IMR-90 (cell line): ENCODE measurements around the gene CYTH4. TPM values are rescaled to one million over a fixed set of nuclear protein-coding genes. Genes with fewer than 3 reads are reported as not detected.

Source experiments
- ATAC-seq: fragments of 200-7000 bp; cut with Tn5 transposase; 2 replicates; pipeline ENCODE4 v1.9.1; 2020; ENCODE audit warnings: low read depth, mild to moderate bottlenecking, moderate library complexity
- BruUV-seq: library from RNA; stranded (reverse); fragments of 400-500 nt; replicated peaks from 2 replicates; lab custom pipeline; 2021; lab: Mats Ljungman, UMichigan
- CTCF ChIA-PET: fragments of 300-600 bp; formaldehyde crosslinking; extraction: SDS; loops from one replicate; lab custom pipeline; 2021; ENCODE audit warnings: antibody characterized with exemption; lab: Yijun Ruan, JAX
- POLR2A ChIA-PET: fragments of 300-600 bp; sonication (Branson Sonifier 250); formaldehyde crosslinking; loops from one replicate; lab custom pipeline; 2022; ENCODE audit warnings: antibody characterized with exemption; ENCODE audit not compliant: unreplicated experiment; lab: Charles Lee
- DNase-seq: peaks from one replicate; pipeline ENCODE4 v3.0.0; 2013
- H2AFZ ChIP-seq: replicated peaks from 2 replicates; pipeline ENCODE3; 2013; ENCODE audit warnings: low read length, mild to moderate bottlenecking; ENCODE audit not compliant: poor library complexity
- H2AK5ac ChIP-seq: 2 replicates; pipeline ENCODE4 v1.6.1; 2013; ENCODE audit warnings: low read depth, low read length, inconsistent platforms
- H2AK9ac ChIP-seq: replicated peaks from 2 replicates; pipeline ENCODE3; 2013; ENCODE audit warnings: mild to moderate bottlenecking, low read depth, low read length, moderate library complexity; ENCODE audit not compliant: poor library complexity
- H2BK120ac ChIP-seq: 2 replicates; pipeline ENCODE4 v1.6.1; 2013; ENCODE audit warnings: low read depth, low read length, inconsistent platforms
- H2BK15ac ChIP-seq: 3 replicates; pipeline ENCODE4 v1.6.1; 2013; ENCODE audit warnings: low read depth, low read length, inconsistent platforms
- H2BK20ac ChIP-seq: 2 replicates; pipeline ENCODE4 v1.6.1; 2013; ENCODE audit warnings: low read depth, mild to moderate bottlenecking, inconsistent platforms, low read length, moderate library complexity
- H2BK5ac ChIP-seq: 2 replicates; pipeline ENCODE4 v1.6.1; 2013; ENCODE audit warnings: mild to moderate bottlenecking, low read depth, low read length, inconsistent platforms; ENCODE audit not compliant: poor library complexity, severe bottlenecking
- H3K14ac ChIP-seq: replicated peaks from 2 replicates; pipeline ENCODE4 v1.6.1; 2013; ENCODE audit warnings: low read depth, low read length, inconsistent platforms
- H3K18ac ChIP-seq: 2 replicates; pipeline ENCODE4 v1.6.1; 2013; ENCODE audit warnings: low read depth, low read length, control low read depth
- H3K23ac ChIP-seq: 2 replicates; pipeline ENCODE4 v1.6.1; 2013; ENCODE audit warnings: low read depth, low read length, inconsistent platforms
- H3K27ac ChIP-seq: 2 replicates; pipeline ENCODE4 v1.5.1; 2013; ENCODE audit warnings: mild to moderate bottlenecking, control low read depth, low read length; ENCODE audit not compliant: insufficient read depth
- H3K27me3 ChIP-seq: 2 replicates; pipeline ENCODE4 v1.6.1; 2013; ENCODE audit warnings: low read length; ENCODE audit not compliant: control insufficient read depth, insufficient read depth
- H3K36me3 ChIP-seq: 2 replicates; pipeline ENCODE4 v1.6.1; 2013; ENCODE audit warnings: low read length, mixed read lengths; ENCODE audit not compliant: control insufficient read depth, insufficient read depth
- H3K4ac ChIP-seq: 2 replicates; pipeline ENCODE4 v1.6.1; 2013; ENCODE audit warnings: low read depth, low read length, inconsistent platforms
- H3K4me1 ChIP-seq: 2 replicates; pipeline ENCODE4 v1.6.1; 2013; ENCODE audit warnings: low read length, mixed read lengths; ENCODE audit not compliant: control insufficient read depth, insufficient read depth
- H3K4me2 ChIP-seq: 2 replicates; pipeline ENCODE4 v1.6.1; 2013; ENCODE audit warnings: low read depth, mild to moderate bottlenecking, control low read depth, low read length, moderate library complexity
- H3K4me3 ChIP-seq: 2 replicates; pipeline ENCODE4 v1.5.1; 2013; ENCODE audit warnings: low read depth, mild to moderate bottlenecking, control low read depth, low read length, moderate library complexity; ENCODE audit not compliant: insufficient read depth
- H3K56ac ChIP-seq: 2 replicates; pipeline ENCODE4 v1.6.1; 2013; ENCODE audit warnings: low read length, inconsistent platforms; ENCODE audit not compliant: insufficient read depth; ENCODE audit errors: extremely low read depth
- H3K79me1 ChIP-seq, 2 experiments: 2 replicates each; pipeline ENCODE4 v1.6.1; 2013; ENCODE audit warnings: low read length in 2 of 2, inconsistent platforms in 1 of 2, low read depth in 1 of 2
- H3K9ac ChIP-seq: 2 replicates; pipeline ENCODE4 v1.6.1; 2013; ENCODE audit warnings: low read depth, low read length, control low read depth
- H3K9me1 ChIP-seq: 2 replicates; pipeline ENCODE4 v1.6.1; 2013; ENCODE audit warnings: low read length, inconsistent platforms; ENCODE audit not compliant: insufficient read depth
- H3K9me3 ChIP-seq: 2 replicates; pipeline ENCODE4 v1.6.1; 2013; ENCODE audit warnings: low read length; ENCODE audit not compliant: control insufficient read depth, insufficient read depth
- H4K20me1 ChIP-seq: 2 replicates; pipeline ENCODE4 v1.6.1; 2013; ENCODE audit warnings: low read length, inconsistent platforms; ENCODE audit not compliant: insufficient read depth
- H4K5ac ChIP-seq: 2 replicates; pipeline ENCODE4 v1.6.1; 2013; ENCODE audit warnings: mild to moderate bottlenecking, low read depth, low read length, control low read depth
- H4K8ac ChIP-seq, 2 experiments: 2 replicates each; pipeline ENCODE4 v1.6.1; 2013; ENCODE audit warnings: low read depth in 2 of 2, low read length in 2 of 2, control low read depth in 1 of 2, inconsistent platforms in 1 of 2
- H4K91ac ChIP-seq: 2 replicates; pipeline ENCODE4 v1.6.1; 2013; ENCODE audit warnings: low read depth, low read length, inconsistent platforms; ENCODE audit not compliant: insufficient read depth
- BHLHE40 ChIP-seq: fragments of 150-350 bp; IDR thresholded peaks from 2 replicates; pipeline ENCODE4 v1.6.1; 2016; ENCODE audit warnings: mild to moderate bottlenecking, low read depth, low read length
- SMC3 ChIP-seq: fragments of 150-350 bp; IDR thresholded peaks from 2 replicates; pipeline ENCODE4 v1.6.1; 2016; ENCODE audit warnings: low read depth, mild to moderate bottlenecking, antibody characterized with exemption, low read length, moderate library complexity
- USF2 ChIP-seq: fragments of 150-350 bp; IDR thresholded peaks from 2 replicates; pipeline ENCODE4 v1.6.1; 2017; ENCODE audit warnings: mild to moderate bottlenecking, antibody characterized with exemption, low read length, low read depth
- whole genome bisulfite sequencing, 2 experiments: methylation state at CpG; one replicate each; pipeline versions ENCODE4 v1.1.5 to v1.1.7; 2013; ENCODE audit warnings: missing lambda C conversion rate in 2 of 2; ENCODE audit not compliant: insufficient read length in 1 of 2; ENCODE audit errors: extremely low coverage in 2 of 2; 5-methylcytosine and 5-hydroxymethylcytosine counted together
- dilution Hi-C: fragments of 300-500 bp; cut with HindIII; formaldehyde crosslinking; loops from one replicate; pipeline ENCODE4 v1.14.3; 2018; ENCODE audit warnings: low sequenced_read_pairs; ENCODE audit not compliant: unreplicated experiment
- in situ Hi-C: fragments of 300-500 bp; cut with MboI; formaldehyde crosslinking; loops from 3 replicates; pipeline ENCODE4 v1.14.3; 2019; ENCODE audit warnings: low sequenced_read_pairs, inconsistent platforms, mixed read lengths
- intact Hi-C: fragments of 100-400 bp; cut with micrococcal nuclease; formaldehyde crosslinking; loops from 2 replicates; pipeline ENCODE4 v1.10.0; 2022
- polyA plus RNA-seq, 3 experiments: library from polyadenylated mRNA; depleted of rRNA; stranded (reverse); fragments of >200 nt; gene quantifications; 2 replicates each; pipeline ENCODE4 v1.2.3, GENCODE V29; 2012; ENCODE audit warnings: low replicate concordance in 1 of 3
- total RNA-seq: library from RNA; depleted of rRNA; stranded (reverse); fragments of >200 nt; gene quantifications from 2 replicates; pipeline ENCODE4 v1.2.3, GENCODE V29; 2012

CYTH4 gene
- total and polyA plus RNA-seq, 2 of the 4 experiments (the other 2 are of a cell fraction): 0.36 to 0.55 TPM

- no peak for TF ChIP-seq USF2
These were observed 27.1 kb downstream of the CYTH4 start (continued) for GRCh38 chr22:37309211-37310074.

- Histone ChIP-seq H2BK20ac (peak overlapping the region; percentile 92), H3K14ac (peak overlapping the region; percentile 86), H3K4me2 (no peak overlapping the region), H3K9me3 (no peaks in the 10 kb centered on the region), H3K23ac (peak overlapping the region; percentile 49), H2AFZ (peak overlapping the region; percentile 59), H3K9ac (no peak overlapping the region), H4K20me1 (peaks cover 3% of the 10 kb centered on the region; the same call in 1 of the 2 replicates), H4K91ac (peak overlapping the region; percentile 87), H3K36me3 (no peaks in the 10 kb centered on the region), H4K5ac (peak overlapping the region; percentile 76), H2AK5ac (peak overlapping the region; percentile 99), H3K79me1 (peaks cover 0 to 12% of the 10 kb centered on the region in 2 experiments; a peak in 2 of 4 replicates), H3K4ac (peak overlapping the region; percentile 98), H3K9me1 (peaks cover 26% of the 10 kb centered on the region), H3K56ac (peak overlapping the region; percentile 35; the same call in 1 of the 2 replicates), H3K27me3 (no peaks in the 10 kb centered on the region), H2BK15ac (peak overlapping the region; percentile 56; the same call in 2 of the 3 replicates), H4K8ac (peak overlapping the region; percentile 8 to 90), H2BK5ac (peak overlapping the region; percentile 55), H3K18ac (no peak overlapping the region; the same call in 1 of the 2 replicates), H3K27ac (no peak overlapping the region; the same call in 1 of the 2 replicates), H2BK120ac (peak overlapping the region; percentile 98), H2AK9ac (peak overlapping the region; percentile 96), H3K4me3 (no peak overlapping the region), H3K4me1 (peaks cover 49% of the 10 kb centered on the region)
- DNase-seq (no peak), ATAC-seq (no peak)
- TF ChIP-seq USF2 (peak; percentile 39; the same call in 1 of the 2 replicates), SMC3 (no peak), BHLHE40 (peak; percentile 34; the same call in 1 of the 2 replicates)
- POLR2A ChIA-PET: interaction anchor here (0.6 kb wide), 1 partner anchor 41 kb away, joined by 3 read pairs; no protein-coding TSS in a partner anchor
- dilution Hi-C loops (no loop called here), intact Hi-C loops (no loop called here), in situ Hi-C loops (no loop called here)
- WGBS, 2 experiments: 54% methylated on average over 3 of the region's 11 CpGs; no CpG with 5 or more reads in 1 of the 2 experiments
- BruUV-seq: no TSS peak
- CTCF ChIA-PET: interaction anchor here (0.5 to 1.0 kb wide), 3 partner anchors 49 to 1338 kb away, joined by 3 to 5 read pairs (median 3); no protein-coding TSS in a partner anchor
These were observed 27.8 kb downstream of the CYTH4 start for GRCh38 chr22:37310075-37310606.
